ENCODE results near the gene SGPP1.
"Not testable (repeated sequence)": the region's sequence is repeated elsewhere in the genome, so short reads cannot be mapped to it uniquely, and the experiment has no call there.

Gene SGPP1

GRCh38 chr14:63672417-63673180 lies 55.3 kb downstream of the SGPP1 start:
- no peak for DNase-seq

- no peak for DNase-seq
These were observed 55.9 kb downstream of the SGPP1 start for GRCh38 chr14:63671987-63672386.

- no peak for DNase-seq
These were observed 57.2 kb downstream of the SGPP1 start for GRCh38 chr14:63670692-63671091.

GRCh38 chr14:63666335-63666734 lies 61.5 kb downstream of the SGPP1 start:
- DNase-seq: no peak

GRCh38 chr14:63663428-63664341 lies 64.2 kb downstream of the SGPP1 start:
- no peak for DNase-seq

GRCh38 chr14:63662776-63663175 lies 65.1 kb downstream of the SGPP1 start:
- no peak for DNase-seq

- not testable (repeated sequence) for DNase-seq
These were observed 66.0 kb downstream of the SGPP1 start for GRCh38 chr14:63661881-63662280.

- DNase-seq: no peak
These were observed 68.1 kb downstream of the SGPP1 start for GRCh38 chr14:63659726-63660125.

GRCh38 chr14:63656194-63656593 lies 71.7 kb downstream of the SGPP1 start:
- DNase-seq: no peak

- no peak for DNase-seq
These were observed 72.9 kb downstream of the SGPP1 start for GRCh38 chr14:63654936-63655335.

- no peak for DNase-seq
These were observed 73.5 kb downstream of the SGPP1 start for GRCh38 chr14:63654346-63654745.

- DNase-seq: no peak
These were observed 75.5 kb downstream of the SGPP1 start for GRCh38 chr14:63652406-63652805.

- peak; percentile 21 for DNase-seq
These were observed 77.5 kb downstream of the SGPP1 start for GRCh38 chr14:63650256-63650952.

- DNase-seq: no peak
These were observed 80.0 kb downstream of the SGPP1 start for GRCh38 chr14:63647696-63648410.

- no peak for DNase-seq
These were observed 83.1 kb downstream of the SGPP1 start for GRCh38 chr14:63644741-63645140.

- DNase-seq: no peak
These were observed 85.0 kb downstream of the SGPP1 start for GRCh38 chr14:63642656-63643382.

- peak; percentile 76 for DNase-seq
These were observed 85.6 kb downstream of the SGPP1 start for GRCh38 chr14:63642229-63642611.

GRCh38 chr14:63641473-63642228 lies 86.2 kb downstream of the SGPP1 start, which contains the start of gene WDR89:
WDR89 (minus strand) TSS chr14:63641871; CDS start chr14:63599942, 41,929 bp downstream.
- peak; percentile 97 for DNase-seq

GRCh38 chr14:63638493-63638892 lies 89.4 kb downstream of the SGPP1 start:
- no peak for DNase-seq

GRCh38 chr14:63636094-63636635 lies 91.7 kb downstream of the SGPP1 start:
- DNase-seq: not testable (repeated sequence)
